HG02678 (cell line): ENCODE results near the gene GBX1.

Experiments used
- ATAC-seq: cut with Tn5 transposase; IDR thresholded peaks from one replicate; pipeline ENCODE4 v1.9.1; 2021; ENCODE audit warnings: mild to moderate bottlenecking, moderate library complexity; ENCODE audit not compliant: unreplicated experiment

Gene GBX1

GRCh38 chr7:151174246-151175046 is 7.0 kb upstream of the GBX1 start:
- no peak for ATAC-seq

GRCh38 chr7:151173386-151174245 is 6.1 kb upstream of the GBX1 start:
- ATAC-seq, result no peak

GRCh38 chr7:151172273-151173141 is 5.0 kb upstream of the GBX1 start:
- ATAC-seq, result peak; percentile 78

GRCh38 chr7:151168787-151169162 is 1.3 kb upstream of the GBX1 start:
- ATAC-seq, result no peak

GRCh38 chr7:151168003-151168786 is 701 bp upstream of the GBX1 start:
- no peak for ATAC-seq

GRCh38 chr7:151166629-151167196 is 781 bp downstream of the GBX1 start:
- no peak for ATAC-seq

- ATAC-seq, result no peak
These were observed 5.7 kb downstream of the GBX1 start for GRCh38 chr7:151161757-151162156.

- ATAC-seq, result no peak
These were observed 9.7 kb downstream of the GBX1 start for GRCh38 chr7:151157645-151158329.

- ATAC-seq, result no peak
These were observed 14.6 kb downstream of the GBX1 start for GRCh38 chr7:151152643-151153513.

GRCh38 chr7:151150388-151150787 is 17.1 kb downstream of the GBX1 start:
- ATAC-seq, result no peak

- ATAC-seq, result no peak
These were observed 18.9 kb downstream of the GBX1 start for GRCh38 chr7:151148319-151149259.

GRCh38 chr7:151146761-151147160 is 20.7 kb downstream of the GBX1 start:
- ATAC-seq, result no peak

GRCh38 chr7:151144387-151144786 is 23.1 kb downstream of the GBX1 start:
- ATAC-seq, result no peak

GRCh38 chr7:151143261-151144015 is 24.1 kb downstream of the GBX1 start:
- ATAC-seq, result no peak

- ATAC-seq, result no peak
These were observed 24.8 kb downstream of the GBX1 start for GRCh38 chr7:151142686-151143040.

- ATAC-seq, result no peak
These were observed 25.4 kb downstream of the GBX1 start for GRCh38 chr7:151141855-151142685.
